Kidney capillary endothelial cell (primary cell): Measurements from ENCODE around the gene FHOD3.
A peak's percentile ranks its signal among the peaks of the same experiment; 100 is the strongest.

Experiments
- DNase-seq: peaks from one replicate; pipeline ENCODE4 v3.0.0-alpha.2; 2018; ENCODE audit warnings: low spot score

The FHOD3 gene

GRCh38 chr18:36297417-36298125 is at the start of gene FHOD3:
TSS of gene FHOD3 (plus strand) at chr18:36297713. CDS start at chr18:36297836, 123 bp downstream.
- DNase-seq: no peak

DNA sequence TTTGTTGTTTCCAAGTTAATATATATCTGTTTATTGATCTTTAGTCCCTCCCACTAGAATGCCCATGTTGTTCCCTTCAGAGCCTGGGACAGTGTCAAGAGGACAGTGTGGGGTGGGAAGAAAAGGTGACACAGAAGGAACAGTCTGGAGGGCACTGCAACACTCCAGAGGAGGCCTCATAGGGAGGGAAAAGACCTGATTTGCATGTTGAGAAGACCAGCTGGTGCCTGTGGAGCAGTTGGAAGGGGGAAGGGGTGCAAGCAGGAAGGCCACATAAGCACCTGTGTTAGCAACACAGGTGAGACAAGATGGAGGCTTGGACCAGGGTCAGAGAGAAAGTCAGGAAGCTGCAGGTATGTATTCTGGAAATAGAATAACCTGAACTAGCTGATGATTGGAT is 48.1 kb upstream of the FHOD3 start:
- no peak for DNase-seq

GRCh38 chr18:36250827-36251226 is 46.7 kb upstream of the FHOD3 start:
- no peak for DNase-seq

GRCh38 chr18:36255072-36255698 is 42.3 kb upstream of the FHOD3 start:
- no peak for DNase-seq

DNA sequence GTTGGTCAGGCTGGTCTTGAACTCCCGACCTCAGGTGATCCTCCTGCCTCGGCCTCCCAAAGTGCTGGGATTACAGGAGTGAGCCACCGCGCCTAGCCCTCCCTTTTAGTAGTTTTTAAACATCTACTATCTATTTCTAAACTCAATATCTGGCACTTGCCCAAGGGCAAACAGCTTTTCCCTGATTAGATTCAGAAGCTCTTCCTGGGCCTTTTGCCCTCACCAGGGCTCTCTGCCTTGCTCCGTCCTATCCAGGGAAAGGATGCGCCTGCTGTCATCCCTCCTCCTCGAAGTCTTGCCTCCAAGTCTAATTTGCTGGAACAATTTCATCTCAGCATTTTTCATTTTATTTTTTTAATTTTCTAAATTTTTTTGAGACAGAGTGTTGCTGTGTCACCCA is 41.4 kb upstream of the FHOD3 start:
- no peak for DNase-seq

- DNase-seq: no peak
Measured at GRCh38 chr18:36262971-36263370, 34.5 kb upstream of the FHOD3 start.

DNA sequence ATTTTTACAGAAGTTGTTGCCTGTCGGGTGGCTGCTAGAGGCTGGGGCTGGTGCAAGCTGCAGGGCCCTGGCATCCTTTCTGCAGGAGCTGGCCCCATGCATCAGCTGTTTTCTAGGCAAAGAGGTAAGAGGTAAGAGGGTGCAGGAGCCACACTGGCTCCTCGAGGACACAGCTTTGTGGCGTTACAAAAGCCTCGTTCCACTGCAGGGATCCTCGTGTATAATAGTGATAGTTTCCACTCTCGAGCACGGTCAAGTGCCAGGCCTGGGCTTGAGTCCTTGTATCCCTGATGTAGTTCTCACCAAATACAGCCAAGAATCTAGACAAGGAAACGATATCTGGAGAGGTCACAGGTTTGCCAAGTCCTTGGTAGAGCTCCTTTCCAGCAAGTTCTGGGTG is 33.2 kb upstream of the FHOD3 start:
- no peak for DNase-seq

GRCh38 chr18:36265015-36265414 is 32.5 kb upstream of the FHOD3 start:
- DNase-seq: no peak

DNA sequence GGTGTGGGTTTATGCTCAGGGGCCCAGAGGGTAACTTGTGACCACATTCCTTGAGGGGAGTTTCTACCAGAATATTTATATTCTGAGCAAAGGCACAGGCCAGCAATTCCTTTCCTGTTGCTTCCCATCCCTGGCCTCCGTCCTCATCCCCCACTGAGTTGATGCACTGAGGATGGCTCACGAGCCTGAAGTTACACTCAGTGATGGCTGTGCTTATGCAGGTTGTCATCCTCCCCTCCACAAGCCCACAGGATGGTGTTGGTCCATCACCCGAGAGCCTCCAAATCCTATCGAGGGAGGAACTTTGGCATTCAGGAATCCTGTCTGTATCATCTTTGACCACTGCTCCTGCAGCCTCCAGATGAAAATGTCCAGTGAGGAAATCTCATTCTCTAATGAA is 28.4 kb upstream of the FHOD3 start:
- DNase-seq: no peak

DNA sequence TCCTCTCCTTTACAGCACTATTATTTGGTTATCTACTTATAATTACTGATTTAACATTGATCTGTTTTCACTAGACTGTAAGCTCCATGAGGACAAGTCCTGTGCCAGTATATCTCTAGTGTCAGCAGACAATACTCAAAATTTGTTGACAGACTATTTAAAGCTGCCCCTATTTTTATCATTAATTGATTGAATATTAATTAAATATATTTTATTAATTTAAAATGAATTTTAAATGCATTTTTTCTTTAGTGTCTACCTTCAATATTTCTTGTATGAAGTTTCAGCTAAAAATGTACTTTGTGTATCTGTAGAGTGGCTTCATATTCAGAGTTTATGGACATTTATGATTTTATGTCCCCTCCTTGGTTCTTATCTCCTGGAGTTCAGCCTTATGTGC is 26.4 kb upstream of the FHOD3 start:
- no peak for DNase-seq

- DNase-seq: no peak
Measured at GRCh38 chr18:36273347-36273746, 24.2 kb upstream of the FHOD3 start.

- no peak for DNase-seq
Measured at GRCh38 chr18:36274083-36274715, 23.3 kb upstream of the FHOD3 start.

DNA sequence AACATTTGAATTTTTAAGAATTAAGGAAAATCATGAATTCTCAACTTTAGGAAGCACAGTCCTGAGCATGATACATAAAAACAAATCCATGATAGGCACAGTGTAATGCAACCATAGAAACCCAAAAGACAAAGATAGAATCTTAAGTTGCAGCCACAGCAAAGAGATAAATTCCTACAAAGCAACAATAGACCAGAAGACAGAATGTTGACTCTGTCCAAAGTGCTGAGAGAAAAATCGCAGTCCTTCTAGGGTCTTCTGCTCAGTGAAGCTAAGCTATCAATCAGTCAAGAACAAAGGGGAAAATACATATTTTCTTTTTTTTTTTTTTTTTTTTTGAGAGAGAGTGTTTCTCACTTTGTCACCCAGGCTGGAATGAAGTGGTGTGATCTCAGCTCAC is 22.0 kb upstream of the FHOD3 start:
- no peak for DNase-seq

GRCh38 chr18:36279001-36279400 is 18.5 kb upstream of the FHOD3 start:
- DNase-seq: no peak

GRCh38 chr18:36281936-36282335 is 15.6 kb upstream of the FHOD3 start:
- DNase-seq: no peak

GRCh38 chr18:36283448-36283847 is 14.1 kb upstream of the FHOD3 start:
- DNase-seq: no peak

DNA sequence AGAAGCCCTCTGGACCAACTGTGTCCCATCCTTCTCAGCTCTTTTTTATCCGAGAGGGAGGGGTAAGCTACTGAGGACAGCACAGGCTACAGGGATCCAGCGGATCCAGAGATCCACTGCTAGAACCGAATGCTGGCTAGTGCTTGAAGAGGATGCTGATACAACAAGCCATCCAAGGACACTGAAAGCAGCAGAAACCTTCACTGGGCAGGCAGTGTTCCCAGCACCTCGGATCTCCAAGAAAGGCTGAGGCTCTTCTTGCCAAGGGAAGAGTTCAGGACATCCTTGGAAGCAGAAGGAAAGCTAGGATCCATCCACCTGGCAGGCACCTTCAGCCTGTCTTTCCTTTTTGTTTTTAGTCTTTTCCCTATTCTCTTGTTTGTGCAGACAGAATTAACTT is 13.2 kb upstream of the FHOD3 start:
- DNase-seq: no peak

DNA sequence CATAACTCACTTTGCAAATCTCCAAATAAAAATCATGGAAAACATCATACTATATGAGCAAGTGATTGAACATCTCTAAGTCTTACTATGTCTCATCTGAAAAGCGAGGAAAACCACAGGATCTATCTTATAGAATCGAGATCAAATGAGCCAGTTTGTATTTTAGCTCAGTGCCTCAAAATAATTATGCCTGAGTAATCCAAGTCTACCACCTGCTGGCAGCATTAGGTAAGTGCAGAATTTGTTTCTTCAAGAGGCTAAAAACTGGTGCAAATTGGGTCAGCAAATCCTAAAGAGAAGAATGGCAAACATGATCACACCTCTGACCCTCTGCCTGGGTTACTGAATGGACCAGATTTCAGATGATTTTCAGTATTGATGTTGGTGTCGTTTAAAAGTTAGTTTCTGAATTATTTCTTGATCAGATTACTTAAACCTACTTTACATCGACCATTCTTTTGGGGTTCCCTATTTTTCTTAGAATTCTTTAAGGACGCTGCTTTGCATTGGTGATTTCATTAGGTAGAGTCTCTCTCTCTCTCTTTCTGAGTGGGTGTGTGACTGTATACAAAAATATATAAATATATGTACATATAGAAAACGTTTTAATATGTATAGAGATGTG is 12.7 kb upstream of the FHOD3 start:
- peak; percentile 72 for DNase-seq

DNA sequence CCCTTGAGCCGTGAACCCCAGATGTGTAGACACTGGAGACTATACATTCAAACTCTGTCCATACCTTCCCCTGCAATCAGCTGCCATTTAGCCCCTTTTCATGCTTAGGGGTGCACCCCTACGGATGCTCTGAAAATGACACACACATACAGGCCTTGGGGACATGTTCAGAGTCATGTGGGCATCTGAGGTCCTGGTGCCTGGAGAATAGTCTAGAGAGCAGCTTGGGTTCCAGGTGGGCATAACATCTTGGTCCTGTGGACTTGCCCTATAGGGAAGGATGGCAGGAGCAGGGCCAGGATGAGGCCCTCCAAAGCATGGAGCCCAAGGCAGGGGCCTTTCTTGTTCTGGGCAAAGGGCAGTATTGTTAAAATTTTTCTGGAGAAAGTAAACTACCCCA is 9.9 kb upstream of the FHOD3 start:
- no peak for DNase-seq

- no peak for DNase-seq
Measured at GRCh38 chr18:36288689-36289088, 8.8 kb upstream of the FHOD3 start.

- DNase-seq: no peak
Measured at GRCh38 chr18:36294031-36294430, 3.5 kb upstream of the FHOD3 start.

DNA sequence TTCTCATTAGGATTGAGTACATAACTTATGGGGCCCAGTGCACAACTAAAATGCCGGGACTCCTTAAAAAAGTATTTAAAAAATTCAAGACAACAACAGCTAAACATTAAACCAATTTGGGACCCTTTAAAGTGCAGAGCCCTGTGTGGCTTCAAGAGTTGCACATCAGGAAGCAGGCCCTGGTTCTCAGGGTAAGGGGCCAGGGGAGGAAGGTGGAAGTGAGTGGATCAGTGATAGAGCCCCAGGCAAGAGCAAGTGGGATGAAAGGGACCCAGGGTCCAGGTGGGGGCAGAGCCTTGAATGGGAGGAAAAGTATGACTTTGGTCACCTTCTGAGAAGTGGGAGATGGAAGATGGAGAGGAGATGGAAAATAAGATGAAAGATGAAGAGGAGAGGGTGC is 2.3 kb upstream of the FHOD3 start:
- no peak for DNase-seq

GRCh38 chr18:36295880-36296301 is 1.6 kb upstream of the FHOD3 start:
- DNase-seq: no peak
